NOMO-1 treated with DMSO at 0.1 percent for 48 hours (cell line): ENCODE data around the gene AGPAT3.

Experiments used
- DNase-seq: peaks from one replicate; lab custom pipeline; 2025; ENCODE audit not compliant: unreplicated experiment; lab: John Stamatoyannopoulos, UW

Gene AGPAT3

GRCh38 chr21:43861706-43862105, 3.3 kb upstream of the AGPAT3 start:
- DNase-seq = no peak

GRCh38 chr21:43864313-43864961, 586 bp upstream of the AGPAT3 start:
- no peak for DNase-seq

- DNase-seq = no peak
Measured at GRCh38 chr21:43865540-43866259, 677 bp downstream of the AGPAT3 start.

- no peak for DNase-seq
Measured at GRCh38 chr21:43866260-43866629, 1.2 kb downstream of the AGPAT3 start.

GRCh38 chr21:43866659-43867331, 1.8 kb downstream of the AGPAT3 start:
- no peak for DNase-seq

- no peak for DNase-seq
Measured at GRCh38 chr21:43867332-43867703, 2.3 kb downstream of the AGPAT3 start.

GRCh38 chr21:43867948-43868347, 2.9 kb downstream of the AGPAT3 start:
- DNase-seq = no peak

- DNase-seq = no peak
Measured at GRCh38 chr21:43868461-43868860, 3.4 kb downstream of the AGPAT3 start.

- no peak for DNase-seq
Measured at GRCh38 chr21:43869486-43870325, 4.7 kb downstream of the AGPAT3 start.

GRCh38 chr21:43871487-43871886, 6.5 kb downstream of the AGPAT3 start:
- no peak for DNase-seq

GRCh38 chr21:43872531-43873197, 7.6 kb downstream of the AGPAT3 start:
- DNase-seq = no peak

- no peak for DNase-seq
Measured at GRCh38 chr21:43873673-43874072, 8.7 kb downstream of the AGPAT3 start.

GRCh38 chr21:43874085-43874805, 9.2 kb downstream of the AGPAT3 start:
- no peak for DNase-seq

- DNase-seq = no peak
Measured at GRCh38 chr21:43876605-43877004, 11.6 kb downstream of the AGPAT3 start.

GRCh38 chr21:43877936-43878575, 13.0 kb downstream of the AGPAT3 start:
- DNase-seq = no peak

- no peak for DNase-seq
Measured at GRCh38 chr21:43879348-43880110, 14.5 kb downstream of the AGPAT3 start.

GRCh38 chr21:43880111-43880985, 15.3 kb downstream of the AGPAT3 start:
- no peak for DNase-seq

GRCh38 chr21:43881283-43881682, 16.3 kb downstream of the AGPAT3 start:
- no peak for DNase-seq
